HEK293 (cell line): ENCODE measurements around the gene PRDM7.
A peak's percentile ranks its signal among the peaks of the same experiment; 100 is the strongest.

Source experiments
- AEBP2 ChIP-seq: fragments of 450-650 bp; formaldehyde crosslinking; IDR thresholded peaks from 2 replicates; pipeline ENCODE4 v1.5.1; 2016; ENCODE audit warnings: missing biosample characterization, missing genetic modification characterization, borderline replicate concordance
- ELK4 ChIP-seq: IDR thresholded peaks from 2 replicates; pipeline ENCODE4 v1.6.1; 2011; ENCODE audit warnings: mild to moderate bottlenecking, low read depth, low read length, borderline replicate concordance
- KLF1 ChIP-seq: fragments of 450-650 bp; formaldehyde crosslinking; IDR thresholded peaks from 2 replicates; pipeline ENCODE4 v1.5.1; 2016; ENCODE audit warnings: missing biosample characterization, missing genetic modification characterization
- PATZ1 ChIP-seq: fragments of 450-650 bp; formaldehyde crosslinking; IDR thresholded peaks from 2 replicates; pipeline ENCODE4 v1.5.1; 2016; ENCODE audit warnings: missing biosample characterization, missing genetic modification characterization
- PRDM6 ChIP-seq: fragments of 450-650 bp; formaldehyde crosslinking; IDR thresholded peaks from 2 replicates; pipeline ENCODE4 v1.5.1; 2017; ENCODE audit warnings: missing biosample characterization, missing genetic modification characterization
- REST ChIP-seq: fragments of 450-650 bp; formaldehyde crosslinking; IDR thresholded peaks from 2 replicates; pipeline ENCODE4 v1.5.1; 2016; ENCODE audit warnings: missing biosample characterization, missing genetic modification characterization
- ZBTB21 ChIP-seq: fragments of 450-650 bp; formaldehyde crosslinking; IDR thresholded peaks from 2 replicates; pipeline ENCODE4 v1.5.1; 2017; ENCODE audit warnings: missing biosample characterization, missing genetic modification characterization
- ZNF121 ChIP-seq: fragments of 450-650 bp; formaldehyde crosslinking; IDR thresholded peaks from 2 replicates; pipeline ENCODE4 v1.5.1; 2016; ENCODE audit warnings: missing biosample characterization, missing genetic modification characterization
- ZNF133 ChIP-seq: fragments of 450-650 bp; formaldehyde crosslinking; IDR thresholded peaks from 2 replicates; pipeline ENCODE4 v1.5.1; 2016; ENCODE audit warnings: missing biosample characterization, missing genetic modification characterization
- ZNF23 ChIP-seq: fragments of 450-650 bp; formaldehyde crosslinking; IDR thresholded peaks from 2 replicates; pipeline ENCODE4 v1.5.1; 2016; ENCODE audit warnings: missing biosample characterization, missing genetic modification characterization, borderline replicate concordance
- ZNF239 ChIP-seq: fragments of 450-650 bp; formaldehyde crosslinking; IDR thresholded peaks from 2 replicates; pipeline ENCODE4 v1.5.1; 2016; ENCODE audit warnings: missing biosample characterization, missing genetic modification characterization
- ZNF24 ChIP-seq: fragments of 450-650 bp; formaldehyde crosslinking; IDR thresholded peaks from 2 replicates; pipeline ENCODE4 v1.5.1; 2016; ENCODE audit warnings: missing biosample characterization, missing genetic modification characterization
- ZNF280D ChIP-seq: fragments of 450-650 bp; formaldehyde crosslinking; IDR thresholded peaks from 2 replicates; pipeline ENCODE4 v1.5.1; 2016; ENCODE audit warnings: missing biosample characterization, missing genetic modification characterization
- ZNF324 ChIP-seq: fragments of 450-650 bp; formaldehyde crosslinking; IDR thresholded peaks from 2 replicates; pipeline ENCODE4 v1.5.1; 2016; ENCODE audit warnings: missing biosample characterization, missing genetic modification characterization
- ZNF433 ChIP-seq: fragments of 450-650 bp; formaldehyde crosslinking; IDR thresholded peaks from 2 replicates; pipeline ENCODE4 v1.5.1; 2016; ENCODE audit warnings: missing biosample characterization, missing genetic modification characterization, low read depth
- ZNF473 ChIP-seq: fragments of 450-650 bp; formaldehyde crosslinking; IDR thresholded peaks from 2 replicates; pipeline ENCODE4 v1.5.1; 2017; ENCODE audit warnings: missing biosample characterization, missing genetic modification characterization
- ZNF549 ChIP-seq: fragments of 450-650 bp; IDR thresholded peaks from 2 replicates; pipeline ENCODE4 v1.5.1; 2018; ENCODE audit warnings: missing biosample characterization, missing genetic modification characterization, mild to moderate bottlenecking, inconsistent platforms, moderate library complexity
- ZNF623 ChIP-seq: fragments of 450-650 bp; formaldehyde crosslinking; IDR thresholded peaks from 2 replicates; pipeline ENCODE4 v1.5.1; 2016; ENCODE audit warnings: missing biosample characterization, missing genetic modification characterization
- ZNF639 ChIP-seq: fragments of 450-650 bp; formaldehyde crosslinking; IDR thresholded peaks from 2 replicates; pipeline ENCODE4 v1.5.1; 2016; ENCODE audit warnings: missing biosample characterization, missing genetic modification characterization
- ZNF654 ChIP-seq: fragments of 450-650 bp; formaldehyde crosslinking; IDR thresholded peaks from 2 replicates; pipeline ENCODE4 v1.5.1; 2016; ENCODE audit warnings: low read depth, missing biosample characterization, missing genetic modification characterization
- ZNF664 ChIP-seq: fragments of 450-650 bp; formaldehyde crosslinking; IDR thresholded peaks from 2 replicates; pipeline ENCODE4 v1.5.1; 2016; ENCODE audit warnings: missing biosample characterization, missing genetic modification characterization
- ZNF677 ChIP-seq: fragments of 450-650 bp; IDR thresholded peaks from 2 replicates; pipeline ENCODE4 v1.5.0; 2018; ENCODE audit warnings: missing biosample characterization, mild to moderate bottlenecking, missing genetic modification characterization, moderate library complexity
- ZNF701 ChIP-seq: fragments of 450-650 bp; formaldehyde crosslinking; IDR thresholded peaks from 2 replicates; pipeline ENCODE4 v1.5.1; 2016; ENCODE audit warnings: missing biosample characterization, missing genetic modification characterization
- ZSCAN23 ChIP-seq: fragments of 450-650 bp; formaldehyde crosslinking; IDR thresholded peaks from 2 replicates; pipeline ENCODE4 v1.5.1; 2016; ENCODE audit warnings: missing biosample characterization, missing genetic modification characterization
- ZSCAN30 ChIP-seq: fragments of 450-650 bp; IDR thresholded peaks from 2 replicates; pipeline ENCODE4 v1.5.1; 2018; ENCODE audit warnings: missing biosample characterization, mild to moderate bottlenecking, missing genetic modification characterization, moderate library complexity
- ZXDB ChIP-seq: fragments of 450-650 bp; formaldehyde crosslinking; IDR thresholded peaks from 2 replicates; pipeline ENCODE4 v1.5.1; 2016; ENCODE audit warnings: missing biosample characterization, missing genetic modification characterization

Gene PRDM7

GRCh38 chr16:90019543-90020259 is 57.4 kb downstream of the PRDM7 start (continued):
- TF ChIP-seq ZSCAN23 (tag by site-specific recombination) (no peak), PRDM6 (tag by site-specific recombination) (no peak), ZNF654 (tag by site-specific recombination) (no peak), ZNF701 (tag by site-specific recombination) (no peak), ZNF121 (no peak), ZNF280D (tag by site-specific recombination) (no peak), ZSCAN30 (tag by site-specific recombination) (no peak), ZNF133 (tag by site-specific recombination) (no peak), ZNF549 (no peak), ZNF24 (tag by site-specific recombination) (no peak), ZNF433 (tag by site-specific recombination) (no peak), AEBP2 (tag by site-specific recombination) (no peak), ZNF677 (no peak), ZNF473 (tag by site-specific recombination) (no peak), ZNF623 (no peak), ZNF324 (tag by site-specific recombination) (no peak), ZNF639 (tag by site-specific recombination) (no peak; the same call in 1 of the 2 replicates), ZNF664 (tag by site-specific recombination) (no peak), ZXDB (tag by site-specific recombination) (peak; percentile 65; the same call in 1 of the 2 replicates), PATZ1 (tag by site-specific recombination) (peak; percentile 78), REST (tag by site-specific recombination) (no peak), KLF1 (peak; percentile 87), ZBTB21 (tag by site-specific recombination) (no peak), ZNF23 (tag by site-specific recombination) (no peak), ZNF239 (tag by site-specific recombination) (no peak), ELK4 (no peak)
